Bronchial epithelial cell (primary cell): ENCODE results near the gene NDUFB10. TPM values are rescaled to one million over a fixed set of nuclear protein-coding genes. Genes with fewer than 3 reads are reported as not detected.

Experiments
- DNase-seq: peaks from one replicate; pipeline ENCODE4 v3.0.0-alpha.2; 2010; ENCODE audit warnings: low read depth
- FAIRE-seq: peaks from 2 replicates; lab custom pipeline; 2011; peaks lifted over from hg19 to GRCh38; lab: Jason Lieb, UNC
- H3K27me3 ChIP-seq: 2 replicates; pipeline ENCODE4 v1.5.1; 2011; ENCODE audit warnings: low read length; ENCODE audit not compliant: control insufficient read depth, insufficient read depth
- H3K36me3 ChIP-seq: 2 replicates; pipeline ENCODE4 v1.5.1; 2011; ENCODE audit warnings: low read length; ENCODE audit not compliant: control insufficient read depth, insufficient read depth
- H3K4me3 ChIP-seq: 2 replicates; pipeline ENCODE4 v1.5.1; 2011; ENCODE audit warnings: mild to moderate bottlenecking, low read depth, low read length, control low read depth
- CTCF ChIP-seq: IDR thresholded peaks from 2 replicates; pipeline ENCODE4 v1.5.1; 2011; ENCODE audit warnings: mild to moderate bottlenecking, moderate library complexity, low read length, control low read depth, inconsistent platforms; ENCODE audit not compliant: insufficient read depth, severe bottlenecking
- total RNA-seq: library from RNA; depleted of rRNA; stranded (reverse); fragments of >200 nt; gene quantifications from 2 replicates; pipeline ENCODE4 v1.2.1, GENCODE V29; 2014

The NDUFB10 gene
- total RNA-seq, 1 donor from 2014 or later, result 115 TPM

- DNase-seq (no peak), FAIRE-seq (no peak)
- H3K4me3 ChIP-seq, result no peak overlapping the region
- H3K27me3 ChIP-seq, result peaks cover 21% of the 10 kb centered on the region
- no peaks in the 10 kb centered on the region for H3K36me3 ChIP-seq
- TF ChIP-seq CTCF, result no peak
Measured at GRCh38 chr16:1914084-1914608, 45.2 kb upstream of the NDUFB10 start.

DNA sequence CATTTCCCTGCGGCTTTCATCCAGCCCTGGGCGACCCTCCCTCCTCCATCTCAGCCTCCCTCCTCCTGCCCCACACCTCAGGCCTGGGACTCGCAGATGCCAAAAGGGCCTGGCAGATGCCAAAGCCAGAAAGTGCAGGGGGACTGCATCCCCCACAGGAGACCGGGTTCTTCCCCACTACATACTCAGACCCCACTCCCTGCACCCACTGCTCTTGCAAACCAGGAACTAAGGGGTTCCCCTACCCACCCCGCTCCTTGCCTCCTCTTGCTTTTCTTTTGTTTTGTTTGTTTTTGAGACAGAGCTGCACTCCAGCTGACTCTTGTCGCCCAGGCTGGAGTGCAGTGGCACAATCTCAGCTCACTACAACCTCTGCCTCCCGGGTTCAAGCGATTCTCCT is 44.4 kb upstream of the NDUFB10 start:
- Histone ChIP-seq H3K36me3 (no peaks in the 10 kb centered on the region), H3K27me3 (peaks cover 29% of the 10 kb centered on the region), H3K4me3 (no peak overlapping the region)
- TF ChIP-seq CTCF, result no peak
- FAIRE-seq (no peak), DNase-seq (no peak)

- Histone ChIP-seq H3K27me3 (peaks cover 37% of the 10 kb centered on the region), H3K36me3 (no peaks in the 10 kb centered on the region), H3K4me3 (no peak overlapping the region)
- DNase-seq (no peak), FAIRE-seq (no peak)
- TF ChIP-seq CTCF, result no peak
Measured at GRCh38 chr16:1915732-1916639, 43.4 kb upstream of the NDUFB10 start.

DNA sequence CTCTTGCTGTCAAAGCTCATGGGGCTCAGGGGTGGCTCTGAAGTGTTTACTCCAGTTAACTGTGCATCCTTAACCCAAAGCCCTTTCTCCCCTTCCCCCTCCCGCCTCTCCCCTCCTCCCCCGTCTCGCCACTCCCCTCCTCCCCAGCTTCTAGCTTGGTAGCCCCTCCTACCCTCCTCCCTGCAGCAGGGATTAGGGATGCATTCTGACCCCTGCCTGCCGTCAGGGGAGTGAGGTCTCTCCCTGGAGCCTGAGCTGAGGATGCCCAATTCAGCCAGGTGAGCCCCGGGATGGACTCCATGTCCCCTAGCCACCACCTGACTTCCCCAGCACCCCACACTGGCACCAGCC is 42.7 kb upstream of the NDUFB10 start:
- H3K36me3 ChIP-seq, result no peaks in the 10 kb centered on the region
- DNase-seq, result no peak
- H3K27me3 ChIP-seq, result peaks cover 39% of the 10 kb centered on the region
- no peak overlapping the region for H3K4me3 ChIP-seq
- no peak for TF ChIP-seq CTCF
- no peak for FAIRE-seq

DNA sequence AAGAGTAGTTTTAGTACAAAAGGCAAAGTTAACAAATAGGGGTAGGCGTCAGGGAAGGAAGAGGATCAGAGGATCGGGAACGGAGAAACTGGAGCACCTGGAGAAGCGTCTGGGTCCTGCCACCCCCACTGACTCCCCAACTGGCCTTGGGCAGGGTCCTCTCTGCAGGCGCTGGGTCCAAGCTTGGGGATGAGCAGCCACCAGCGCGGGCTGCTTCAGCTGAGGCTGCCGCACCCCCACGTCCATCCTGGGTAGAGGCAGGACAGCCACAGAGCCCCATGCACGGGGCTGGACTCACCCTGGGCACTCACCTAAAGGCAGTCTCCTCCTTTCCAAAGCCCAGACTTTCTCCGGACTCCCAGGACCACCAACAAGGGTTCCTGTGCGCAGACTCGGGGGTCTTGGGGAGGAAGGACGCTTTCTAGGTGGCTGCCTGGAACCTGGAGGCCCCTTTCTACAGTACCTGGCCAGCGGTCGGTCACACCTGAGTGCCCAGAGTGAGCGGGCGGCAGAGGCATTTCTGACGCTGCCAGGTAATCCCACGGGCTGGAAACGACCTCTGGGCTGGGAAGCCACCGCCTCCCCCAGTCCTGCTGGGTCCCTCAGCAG is 42.2 kb upstream of the NDUFB10 start:
- no peak for FAIRE-seq
- no peak overlapping the region for H3K4me3 ChIP-seq
- H3K27me3 ChIP-seq, result peaks cover 39% of the 10 kb centered on the region
- DNase-seq, result no peak
- TF ChIP-seq CTCF, result no peak
- no peaks in the 10 kb centered on the region for H3K36me3 ChIP-seq
